Esophagus squamous epithelium (tissue), 5 donors: ENCODE measurements around the gene CCDC141. TPM values are rescaled to one million over a fixed set of nuclear protein-coding genes. Genes with fewer than 3 reads are reported as not detected.

Source experiments
- DNase-seq: peaks from one replicate; lab custom pipeline; 2025; lab: John Stamatoyannopoulos, UW
- H3K27ac ChIP-seq, 4 donors: fragments of 200-600 bp; sonication (generic); one replicate each; pipeline ENCODE4 v1.5.1; 2016 to 2019; ENCODE audit warnings: mild to moderate bottlenecking in 1 of 4
- H3K27me3 ChIP-seq, 4 donors: fragments of 200-600 bp; sonication (generic); 1 replicate in 3 of 4; 2 replicates in 1 of 4; pipeline versions ENCODE4 v1.5.1 to v1.6.0; 2017 to 2021; ENCODE audit warnings: antibody characterized with exemption in 1 of 4
- H3K36me3 ChIP-seq, 3 donors: fragments of 200-600 bp; sonication (generic); one replicate each; pipeline ENCODE4 v1.5.1; 2016 to 2019
- H3K4me1 ChIP-seq, 3 donors: fragments of 200-600 bp; sonication (generic); one replicate each; pipeline ENCODE4 v1.5.1; 2017 to 2019
- H3K4me3 ChIP-seq, 4 donors: fragments of 200-600 bp; sonication (generic); 1 replicate in 3 of 4; 2 replicates in 1 of 4; pipeline ENCODE4 v1.5.1; 2016 to 2019; ENCODE audit warnings: mild to moderate bottlenecking in 2 of 4, moderate library complexity in 1 of 4
- H3K9me3 ChIP-seq, 3 donors: fragments of 200-600 bp; sonication (generic); one replicate each; pipeline ENCODE4 v1.5.1; 2016 to 2019
- CTCF ChIP-seq, 6 experiments: fragments of 450-650 bp in 4 of 6; fragments of 200-600 bp in 2 of 6; sonication (generic) in 2 of 6; IDR thresholded peaks; one replicate each; pipeline ENCODE4 v1.5.1; 2016 to 2019; ENCODE audit warnings: antibody characterized with exemption in 6 of 6, mild to moderate bottlenecking in 4 of 6, moderate library complexity in 4 of 6
- POLR2A ChIP-seq, 4 donors: fragments of 450-650 bp; IDR thresholded peaks; one replicate each; pipeline ENCODE4 v1.6.1; 2017; ENCODE audit warnings: antibody characterized with exemption in 4 of 4, mild to moderate bottlenecking in 4 of 4, moderate library complexity in 3 of 4
- WGBS, 2 donors: methylation state at CpG; one replicate each; pipeline ENCODE4 v1.1.5; 2018; 5-methylcytosine and 5-hydroxymethylcytosine counted together
- intact Hi-C: fragments of 100-400 bp; cut with DNase I; formaldehyde crosslinking; loops from one replicate; pipeline ENCODE4 v1.15.0; 2022
- total RNA-seq, 4 donors: library from RNA; depleted of rRNA; stranded (reverse); fragments of >200 nt; gene quantifications; one replicate each; pipeline ENCODE4 v1.1.0, GENCODE V29; 2016
- donor health status: DM: yes; HTN: yes; CAD: no.

The CCDC141 gene
- total RNA-seq, 4 donors from 2014 or later = 0.26 to 3.1 (median 1.1) TPM

- Histone ChIP-seq H3K4me3 (no peak overlapping the region), H3K36me3 (no peaks in the 10 kb centered on the region), H3K9me3 (no peaks in the 10 kb centered on the region), H3K27me3 (no peaks in the 10 kb centered on the region), H3K27ac (no peak overlapping the region), H3K4me1 (no peaks in the 10 kb centered on the region)
- no peak for DNase-seq
- WGBS, 2 donors = 93 to 95% methylated on average over 10 of the region's 10 CpGs
- intact Hi-C loops = no loop called here
- TF ChIP-seq CTCF (IDR thresholded peaks at IDR 0.05) = no peak
These were observed 266.0 kb downstream of the CCDC141 start for GRCh38 chr2:178783889-178784288.

GRCh38 chr2:178782236-178782635, 267.7 kb downstream of the CCDC141 start:
- intact Hi-C loops = no loop called here

More at GRCh38 chr2:178782236-178782635, 267.7 kb downstream of the CCDC141 start:
- Histone ChIP-seq H3K4me3 (no peak overlapping the region), H3K36me3 (no peaks in the 10 kb centered on the region), H3K27ac (no peak overlapping the region), H3K27me3 (no peaks in the 10 kb centered on the region), H3K4me1 (no peaks in the 10 kb centered on the region), H3K9me3 (no peaks in the 10 kb centered on the region)
- TF ChIP-seq POLR2A (IDR thresholded peaks at IDR 0.05) (no peak), CTCF (IDR thresholded peaks at IDR 0.05) (no peak)
- DNase-seq = no peak
- 69 to 90% methylated on average over 7 of the region's 7 CpGs for WGBS, 2 donors

Other genes with a start within 250 kb of the CCDC141 start
- 1 to 10 TPM in 2 of 4 donors, under 1 TPM in 2; 0.19 to 3.1 (median 1.7) TPM for gene TTN, start 242.7 kb downstream of the CCDC141 start, total RNA-seq
- 10 to 100 TPM in 2 of 4 donors, 1 to 10 TPM in 2; 5.0 to 22.9 (median 14.0) TPM for gene SESTD1, start 214.7 kb upstream of the CCDC141 start, total RNA-seq